NT2/D1 (cell line): ENCODE data around the gene TFAP2A.

Source experiments
- DNase-seq: peaks from one replicate; pipeline ENCODE4 v3.0.0-alpha.2; 2011; ENCODE audit warnings: low read depth, low spot score
- H3K27me3 ChIP-seq: 2 replicates; pipeline ENCODE4 v1.6.0; 2011; ENCODE audit warnings: mild to moderate bottlenecking; ENCODE audit not compliant: insufficient read length, insufficient read depth
- H3K36me3 ChIP-seq: 2 replicates; pipeline ENCODE4 v1.6.1; 2011; ENCODE audit warnings: mild to moderate bottlenecking, low read length, mixed read lengths; ENCODE audit not compliant: insufficient read depth, insufficient read length
- H3K4me1 ChIP-seq: 2 replicates; pipeline ENCODE4 v1.5.1; 2011; ENCODE audit not compliant: insufficient read depth, insufficient read length
- H3K4me3 ChIP-seq: 2 replicates; pipeline ENCODE4 v1.5.1; 2011; ENCODE audit warnings: low read depth; ENCODE audit not compliant: insufficient read length
- H3K9ac ChIP-seq: 2 replicates; pipeline ENCODE4 v1.6.0; 2011; ENCODE audit warnings: low read depth; ENCODE audit not compliant: insufficient read length
- H3K9me3 ChIP-seq: 2 replicates; pipeline ENCODE4 v1.5.1; 2011; ENCODE audit warnings: mild to moderate bottlenecking, low read length; ENCODE audit not compliant: insufficient read depth
- SUZ12 ChIP-seq: IDR thresholded peaks from 2 replicates; pipeline ENCODE4 v1.6.1; 2011; ENCODE audit not compliant: insufficient read length, insufficient read depth; ENCODE audit errors: extremely low read depth
- YY1 ChIP-seq: IDR thresholded peaks from 2 replicates; pipeline ENCODE4 v1.6.1; 2011; ENCODE audit not compliant: insufficient read length, insufficient read depth
- ZNF274 ChIP-seq: IDR thresholded peaks from 2 replicates; pipeline ENCODE4 v1.6.1; 2011; ENCODE audit warnings: mild to moderate bottlenecking, low read depth, low read length

The TFAP2A gene

DNA sequence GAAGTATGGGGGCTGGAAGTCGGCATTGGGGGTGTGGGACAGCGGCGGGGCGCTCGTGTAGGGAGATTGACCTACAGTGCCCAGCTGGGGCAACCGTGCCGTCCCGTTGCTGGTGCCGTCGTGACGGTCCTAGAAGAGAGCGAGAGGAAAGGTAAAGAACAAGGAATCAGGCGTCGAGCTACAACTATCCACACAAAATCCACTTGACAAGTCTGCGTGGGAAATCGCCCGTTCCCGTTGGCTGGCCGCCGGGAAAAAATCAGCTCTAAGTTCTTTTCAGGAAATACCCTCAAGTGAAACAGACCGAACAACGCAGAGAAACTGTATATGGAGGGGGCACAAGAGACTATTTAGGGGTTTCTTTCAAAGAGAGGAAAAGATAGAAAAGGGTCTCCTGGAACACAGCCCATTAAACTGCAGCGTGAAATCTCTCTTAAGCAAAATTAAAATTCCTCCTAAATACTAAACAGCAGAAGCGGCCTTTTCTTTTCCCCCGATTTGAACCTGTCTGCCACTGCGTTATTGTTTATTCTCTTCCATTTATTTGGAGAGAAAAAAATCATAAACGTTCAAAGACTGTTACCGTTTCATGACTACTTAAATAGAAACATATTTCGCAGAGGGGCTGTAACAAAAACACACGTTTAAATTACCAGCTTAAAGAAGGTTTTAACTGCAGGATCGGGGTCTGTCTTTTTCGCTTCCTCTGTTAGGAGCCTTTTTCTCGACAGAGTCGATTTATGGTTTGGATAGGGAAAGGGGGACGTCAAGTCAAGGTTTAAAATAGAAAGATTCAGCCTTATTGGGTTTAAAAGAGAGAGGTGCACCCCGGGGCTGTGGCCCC, 4.4 kb downstream of the TFAP2A start:
- DNase-seq = no peak
- Histone ChIP-seq H3K4me1 (no peaks in the 10 kb centered on the region), H3K9me3 (no peaks in the 10 kb centered on the region; the same call in 1 of the 2 replicates), H3K4me3 (no peak overlapping the region), H3K36me3 (no peaks in the 10 kb centered on the region), H3K27me3 (peaks cover 77% of the 10 kb centered on the region), H3K9ac (no peak overlapping the region)
- no peak for TF ChIP-seq ZNF274
- TF ChIP-seq SUZ12 = peak; percentile 62
- TF ChIP-seq YY1 = no peak

DNA sequence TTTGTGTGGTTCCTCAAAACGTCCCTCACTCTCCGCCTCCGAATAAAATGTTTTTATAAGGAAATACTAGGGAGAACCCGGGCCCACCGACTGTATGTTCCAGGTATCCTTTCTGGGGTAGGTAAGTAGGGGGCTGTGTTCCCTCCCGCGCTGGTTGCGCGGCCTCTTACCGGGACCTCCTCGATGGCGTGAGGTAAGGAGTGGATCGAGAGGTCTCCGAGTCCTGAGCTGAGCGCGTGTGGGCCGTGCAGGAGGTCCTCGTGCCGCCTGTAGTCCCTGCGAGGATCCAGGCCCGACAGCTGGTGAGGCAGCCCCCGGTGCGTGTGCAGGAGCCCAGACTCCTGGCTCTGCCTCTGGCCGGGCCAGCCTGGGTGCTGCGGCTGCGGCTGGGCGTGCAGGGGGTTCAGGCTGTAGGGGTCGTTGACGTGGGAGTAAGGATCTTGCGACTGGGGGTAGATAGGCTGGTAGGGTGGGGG, 5.1 kb downstream of the TFAP2A start:
- H3K4me3 ChIP-seq = no peak overlapping the region
- no peaks in the 10 kb centered on the region; the same call in 1 of the 2 replicates for H3K9me3 ChIP-seq
- no peaks in the 10 kb centered on the region for H3K36me3 ChIP-seq
- no peak overlapping the region for H3K9ac ChIP-seq
- peak; percentile 68 for TF ChIP-seq SUZ12
- no peak for TF ChIP-seq YY1
- H3K4me1 ChIP-seq = no peaks in the 10 kb centered on the region
- peaks cover 70% of the 10 kb centered on the region for H3K27me3 ChIP-seq
- no peak for DNase-seq

- peaks cover 65% of the 10 kb centered on the region for H3K27me3 ChIP-seq
- H3K4me3 ChIP-seq = no peak overlapping the region
- H3K36me3 ChIP-seq = no peaks in the 10 kb centered on the region
- H3K9me3 ChIP-seq = no peaks in the 10 kb centered on the region; the same call in 1 of the 2 replicates
- no peak for DNase-seq
- no peaks in the 10 kb centered on the region for H3K4me1 ChIP-seq
- no peak overlapping the region for H3K9ac ChIP-seq
- TF ChIP-seq SUZ12 (no peak), ZNF274 (no peak), YY1 (no peak)
Observed at GRCh38 chr6:10409233-10409721, 5.6 kb downstream of the TFAP2A start.

GRCh38 chr6:10408457-10408856, 6.4 kb downstream of the TFAP2A start:
- Histone ChIP-seq H3K36me3 (no peaks in the 10 kb centered on the region), H3K4me3 (no peak overlapping the region), H3K27me3 (peaks cover 57% of the 10 kb centered on the region), H3K4me1 (no peaks in the 10 kb centered on the region), H3K9me3 (no peaks in the 10 kb centered on the region; the same call in 1 of the 2 replicates), H3K9ac (no peak overlapping the region)
- DNase-seq = no peak
- TF ChIP-seq SUZ12 (no peak), YY1 (no peak), ZNF274 (no peak)

- no peak for DNase-seq
- H3K36me3 ChIP-seq = no peaks in the 10 kb centered on the region
- no peaks in the 10 kb centered on the region; the same call in 1 of the 2 replicates for H3K9me3 ChIP-seq
Observed at GRCh38 chr6:10407674-10408054, 7.2 kb downstream of the TFAP2A start.

DNA sequence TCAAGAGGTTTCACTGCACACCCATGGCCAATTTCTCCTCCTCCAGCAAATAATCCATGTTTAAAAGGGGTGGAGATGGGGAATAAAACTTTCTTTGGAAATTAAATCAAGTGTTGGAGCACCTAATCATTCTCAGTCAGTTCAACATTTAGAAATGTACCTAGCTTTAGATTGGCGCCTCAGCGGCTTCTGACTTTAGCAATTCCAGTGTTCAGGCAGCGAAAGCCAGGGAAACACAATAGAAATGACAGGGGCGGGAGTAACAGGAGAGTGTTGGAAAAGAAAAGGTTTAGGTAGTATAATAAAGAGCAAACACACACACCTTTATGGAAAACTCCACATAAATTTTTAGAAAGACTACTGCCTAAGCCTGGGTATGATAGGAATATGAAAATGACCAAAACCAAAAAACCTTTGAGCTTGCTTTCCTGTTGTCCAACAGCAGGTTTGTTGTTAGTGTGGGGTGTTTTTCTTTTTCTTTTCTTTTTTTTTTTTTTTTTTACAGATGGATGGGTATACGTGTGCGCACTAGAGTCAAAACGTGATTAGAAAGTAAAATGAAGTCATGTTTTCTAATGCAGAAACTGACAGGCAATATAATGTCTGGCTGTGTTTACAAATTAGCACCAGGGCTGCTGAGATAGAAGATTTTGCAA, 7.7 kb downstream of the TFAP2A start:
- no peaks in the 10 kb centered on the region; the same call in 1 of the 2 replicates for H3K9me3 ChIP-seq
- no peak for DNase-seq
- H3K27me3 ChIP-seq = peaks cover 46% of the 10 kb centered on the region
- no peaks in the 10 kb centered on the region for H3K36me3 ChIP-seq
- H3K4me3 ChIP-seq = no peak overlapping the region
- TF ChIP-seq SUZ12 (no peak), ZNF274 (no peak), YY1 (no peak)
- no peak overlapping the region for H3K9ac ChIP-seq
- no peaks in the 10 kb centered on the region for H3K4me1 ChIP-seq

More at GRCh38 chr6:10407674-10408054, 7.2 kb downstream of the TFAP2A start:
- Histone ChIP-seq H3K27me3 (peaks cover 49% of the 10 kb centered on the region), H3K9ac (no peak overlapping the region), H3K4me3 (no peak overlapping the region), H3K4me1 (no peaks in the 10 kb centered on the region)
- TF ChIP-seq YY1 (no peak), ZNF274 (no peak), SUZ12 (no peak)

GRCh38 chr6:10406556-10406955, 8.3 kb downstream of the TFAP2A start:
- no peaks in the 10 kb centered on the region; the same call in 1 of the 2 replicates for H3K9me3 ChIP-seq
- H3K9ac ChIP-seq = no peak overlapping the region
- H3K27me3 ChIP-seq = peaks cover 40% of the 10 kb centered on the region
- no peaks in the 10 kb centered on the region for H3K36me3 ChIP-seq
- DNase-seq = no peak
- no peak overlapping the region for H3K4me3 ChIP-seq
- H3K4me1 ChIP-seq = no peaks in the 10 kb centered on the region
- TF ChIP-seq YY1 (no peak), ZNF274 (no peak), SUZ12 (no peak)
